HG03354 (cell line): ENCODE data around the gene SPIRE1.

Experiments used
- ATAC-seq: cut with Tn5 transposase; IDR thresholded peaks from one replicate; pipeline ENCODE4 v1.9.1; 2021; ENCODE audit warnings: mild to moderate bottlenecking; ENCODE audit not compliant: unreplicated experiment, poor library complexity, severe bottlenecking

Gene SPIRE1

DNA sequence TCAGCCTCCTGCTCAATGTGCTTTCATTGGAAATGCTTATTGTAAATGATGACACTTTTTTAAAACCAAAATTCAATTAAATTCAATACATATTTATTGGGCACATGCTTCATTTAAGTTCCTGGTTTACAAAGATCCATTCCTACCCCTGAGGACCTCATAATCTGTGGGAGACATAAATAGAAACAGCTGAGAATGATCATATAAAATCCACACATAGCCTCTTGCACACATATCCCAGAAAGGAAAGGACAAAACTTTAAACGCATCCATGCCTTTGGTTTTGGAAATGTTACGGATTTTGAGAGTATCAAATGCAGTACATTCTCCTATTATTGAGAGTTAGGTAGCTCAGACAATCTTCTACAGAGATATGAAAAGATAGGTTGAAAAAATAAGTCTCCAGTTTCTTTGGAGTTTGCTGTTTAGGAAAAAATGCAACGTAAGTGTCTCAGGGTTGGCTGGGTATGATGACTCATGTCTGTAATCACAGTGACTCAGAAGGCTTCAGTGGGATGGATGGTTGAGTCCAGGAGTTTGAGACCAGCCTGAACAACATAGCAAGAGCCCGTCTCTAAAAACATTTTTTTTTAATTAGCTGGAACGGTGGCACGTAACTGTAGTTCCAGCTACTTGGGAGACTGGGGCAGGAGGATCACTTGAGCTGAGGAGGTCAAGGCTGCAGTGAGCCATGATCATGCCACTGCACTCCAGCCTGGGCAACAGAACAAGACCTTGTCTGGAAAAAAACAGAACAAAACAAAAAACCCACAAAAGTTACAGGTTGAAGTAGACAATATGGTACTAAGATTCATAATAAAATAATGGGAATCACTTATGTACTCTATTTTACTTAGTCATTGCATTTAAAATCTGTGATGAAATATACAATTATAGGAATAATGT is 254.1 kb downstream of the SPIRE1 start:
- no peak for ATAC-seq

GRCh38 chr18:12401881-12402280 is 256.0 kb downstream of the SPIRE1 start:
- ATAC-seq: no peak

- ATAC-seq: no peak
These were observed 258.7 kb downstream of the SPIRE1 start for GRCh38 chr18:12399231-12399630.

- no peak for ATAC-seq
These were observed 259.3 kb downstream of the SPIRE1 start for GRCh38 chr18:12398625-12399024.

DNA sequence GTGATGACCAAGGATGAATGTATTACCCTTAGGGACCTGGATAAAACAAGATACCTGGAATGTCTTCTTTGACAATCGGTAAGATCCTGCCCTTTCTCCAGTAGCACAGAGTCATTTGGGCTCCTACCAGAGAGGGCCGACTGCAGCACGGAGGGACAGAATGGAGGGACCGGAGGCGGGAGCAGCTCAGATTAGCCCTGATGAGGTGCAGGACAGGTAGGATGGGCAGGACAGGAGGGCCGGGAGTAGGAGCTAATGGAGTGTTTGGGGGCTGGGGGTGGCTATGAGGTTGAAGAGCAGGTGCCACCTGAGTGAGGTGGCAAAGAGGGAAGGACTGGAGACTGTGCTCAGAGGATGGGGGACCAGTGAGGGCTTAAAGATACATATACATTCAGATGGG is 260.1 kb downstream of the SPIRE1 start:
- ATAC-seq: no peak

DNA sequence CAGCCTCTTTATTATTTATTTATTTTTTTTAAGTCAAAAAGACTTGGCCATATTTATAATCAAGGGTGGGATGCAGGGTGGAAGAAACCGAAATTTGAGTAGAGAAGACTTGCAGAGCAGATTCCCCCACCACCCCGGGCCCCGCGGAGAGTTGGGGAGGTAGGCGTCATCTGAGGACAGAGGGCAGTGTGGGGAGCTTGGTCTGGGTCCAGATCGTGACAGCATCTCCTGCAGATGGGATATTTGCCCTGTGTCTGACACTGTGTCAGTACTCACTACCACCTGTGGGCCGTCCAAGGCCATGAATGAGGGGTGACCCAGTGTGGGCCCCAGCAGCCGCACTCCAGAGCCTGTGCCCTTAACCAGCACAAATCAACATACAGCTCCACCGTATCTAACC is 260.7 kb downstream of the SPIRE1 start:
- no peak for ATAC-seq
